A549 (cell line): ENCODE results near the gene KCNB1.

Source experiments
- CTCF ChIP-seq: fragments of >200 bp; sonication (Bioruptor Twin); formaldehyde crosslinking; IDR thresholded peaks from 3 replicates; pipeline ENCODE4 v1.5.1; 2016
- FOSL2 ChIP-seq, 2 experiments: fragments of 450-650 bp in 1 of 2; fragments of >200 bp in 1 of 2; sonication (Bioruptor Twin) in 1 of 2; formaldehyde crosslinking; IDR thresholded peaks; 2 replicates each; pipeline versions ENCODE4 v1.5.0 to v1.6.1; 2016 to 2020; ENCODE audit warnings: mild to moderate bottlenecking in 1 of 2, moderate library complexity in 1 of 2
- GATA3 ChIP-seq: IDR thresholded peaks from 2 replicates; pipeline ENCODE4 v1.6.1; 2012; ENCODE audit warnings: borderline replicate concordance
- HDAC2 ChIP-seq: fragments of 200-600 bp; sonication (generic); IDR thresholded peaks from 2 replicates; pipeline ENCODE4 v1.6.1; 2016
- HOXA7 ChIP-seq: fragments of 250-450 bp; sonication (Bioruptor Pico); IDR thresholded peaks from 2 replicates; pipeline ENCODE4 v1.5.0; 2020; ENCODE audit warnings: mild to moderate bottlenecking, moderate library complexity
- HOXB5 ChIP-seq: fragments of 250-450 bp; sonication (Bioruptor Pico); IDR thresholded peaks from 2 replicates; pipeline ENCODE4 v1.5.0; 2020; ENCODE audit warnings: mild to moderate bottlenecking, moderate library complexity
- JUN ChIP-seq, 2 experiments: fragments of >200 bp; sonication (Bioruptor Twin); formaldehyde crosslinking; IDR thresholded peaks; 2 replicates in 1 of 2; 3 replicates in 1 of 2; pipeline ENCODE4 v1.6.1; 2016 to 2017
- KDM5A ChIP-seq: fragments of 200-600 bp; sonication (generic); IDR thresholded peaks from 2 replicates; pipeline ENCODE4 v1.6.1; 2016; ENCODE audit warnings: antibody characterized with exemption, mild to moderate bottlenecking
- MAX ChIP-seq: IDR thresholded peaks from 2 replicates; pipeline ENCODE4 v1.6.1; 2012
- MYC ChIP-seq: IDR thresholded peaks from 2 replicates; pipeline ENCODE4 v1.6.1; 2012; ENCODE audit warnings: mild to moderate bottlenecking, inconsistent platforms, low read length, improper control_type of control experiment, borderline replicate concordance
- PBX3 ChIP-seq: IDR thresholded peaks from 2 replicates; pipeline ENCODE4 v1.6.1; 2012
- POLR2A ChIP-seq: IDR thresholded peaks from 2 replicates; pipeline ENCODE4 v1.6.1; 2012; ENCODE audit warnings: mild to moderate bottlenecking, low read length
- POLR2AphosphoS2 ChIP-seq: conservative IDR thresholded peaks from 2 replicates; pipeline ENCODE4 v1.6.1; 2012; ENCODE audit warnings: low read length, improper control_type of control experiment, inconsistent platforms
- REST ChIP-seq: fragments of 200-600 bp; sonication (generic); IDR thresholded peaks from 2 replicates; pipeline ENCODE4 v1.6.1; 2016; ENCODE audit warnings: antibody characterized with exemption, mild to moderate bottlenecking, moderate library complexity

GRCh38 chr20:49482173-49482572 lies 295 bp downstream of the KCNB1 start:
- TF ChIP-seq POLR2AphosphoS2 = no peak
- TF ChIP-seq MYC = no peak
- no peak for TF ChIP-seq PBX3
- no peak for TF ChIP-seq JUN (IDR thresholded peaks at IDR 0.05)
- TF ChIP-seq HOXB5 (CRISPR knock-in tag) = no peak
- no peak for TF ChIP-seq MAX
- no peak for TF ChIP-seq HDAC2
- no peak for TF ChIP-seq POLR2A
- TF ChIP-seq HOXA7 (CRISPR knock-in tag) = no peak
- TF ChIP-seq CTCF = no peak
- TF ChIP-seq KDM5A = no peak
- TF ChIP-seq FOSL2 (IDR thresholded peaks at IDR 0.05) = no peak
- TF ChIP-seq FOSL2 (CRISPR knock-in tag; IDR thresholded peaks at IDR 0.05) = no peak
- TF ChIP-seq REST = no peak
- no peak for TF ChIP-seq GATA3
